ENCODE data around the gene KLKB1.
"Not testable (repeated sequence)": the region's sequence is repeated elsewhere in the genome, so short reads cannot be mapped to it uniquely, and the experiment has no call there.

KLKB1 gene

GRCh38 chr4:186265250-186265649 is 37.9 kb downstream of the KLKB1 start:
- not testable (repeated sequence) for DNase-seq (ENCODE audit: low read depth)

- no peak for DNase-seq (ENCODE audit: low read depth)
Observed at GRCh38 chr4:186265683-186266652, 38.7 kb downstream of the KLKB1 start, which contains the start of gene F11. Gene F11, plus strand, starts transcription at chr4:186266189. Its CDS starts 948 bp downstream, at chr4:186267137.

GRCh38 chr4:186266729-186267456 is 39.6 kb downstream of the KLKB1 start:
- DNase-seq (ENCODE audit: low read depth) = peak; percentile 21

GRCh38 chr4:186271081-186271678 is 43.9 kb downstream of the KLKB1 start:
- DNase-seq (ENCODE audit: low read depth) = no peak

- no peak for DNase-seq (ENCODE audit: low read depth)
Observed at GRCh38 chr4:186272699-186273391, 45.5 kb downstream of the KLKB1 start.

GRCh38 chr4:186273392-186273789 is 46.1 kb downstream of the KLKB1 start:
- not testable (repeated sequence) for DNase-seq (ENCODE audit: low read depth)

- DNase-seq (ENCODE audit: low read depth) = no peak
Observed at GRCh38 chr4:186283311-186283710, 56.0 kb downstream of the KLKB1 start.

GRCh38 chr4:186285147-186285546 is 57.8 kb downstream of the KLKB1 start:
- DNase-seq (ENCODE audit: low read depth) = no peak

- no peak for DNase-seq (ENCODE audit: low read depth)
Observed at GRCh38 chr4:186286581-186286980, 59.3 kb downstream of the KLKB1 start.

- no peak for DNase-seq (ENCODE audit: low read depth)
Observed at GRCh38 chr4:186291256-186291890, 64.1 kb downstream of the KLKB1 start.

- no peak for DNase-seq (ENCODE audit: low read depth)
Observed at GRCh38 chr4:186294160-186294559, 66.9 kb downstream of the KLKB1 start.

GRCh38 chr4:186296481-186296880 is 69.2 kb downstream of the KLKB1 start:
- DNase-seq (ENCODE audit: low read depth) = no peak

GRCh38 chr4:186297013-186297645 is 69.8 kb downstream of the KLKB1 start:
- DNase-seq (ENCODE audit: low read depth) = peak; percentile 61

- no peak for DNase-seq (ENCODE audit: low read depth)
Observed at GRCh38 chr4:186298031-186298647, 70.8 kb downstream of the KLKB1 start.

- DNase-seq (ENCODE audit: low read depth) = no peak
Observed at GRCh38 chr4:186299291-186299690, 72.0 kb downstream of the KLKB1 start.

GRCh38 chr4:186300659-186301390 is 73.5 kb downstream of the KLKB1 start:
- DNase-seq (ENCODE audit: low read depth) = no peak

GRCh38 chr4:186304216-186304615 is 76.9 kb downstream of the KLKB1 start:
- no peak for DNase-seq (ENCODE audit: low read depth)

GRCh38 chr4:186304866-186305505 is 77.7 kb downstream of the KLKB1 start:
- DNase-seq (ENCODE audit: low read depth) = no peak

GRCh38 chr4:186307497-186307896 is 80.2 kb downstream of the KLKB1 start:
- no peak for DNase-seq (ENCODE audit: low read depth)
